HG02759 (cell line): ENCODE measurements around the gene PIGL.
A peak's percentile ranks its signal among the peaks of the same experiment; 100 is the strongest.

Experiments
- ATAC-seq: cut with Tn5 transposase; IDR thresholded peaks from one replicate; pipeline ENCODE4 v1.9.1; 2021; ENCODE audit warnings: mild to moderate bottlenecking, moderate library complexity; ENCODE audit not compliant: unreplicated experiment

The PIGL gene

DNA sequence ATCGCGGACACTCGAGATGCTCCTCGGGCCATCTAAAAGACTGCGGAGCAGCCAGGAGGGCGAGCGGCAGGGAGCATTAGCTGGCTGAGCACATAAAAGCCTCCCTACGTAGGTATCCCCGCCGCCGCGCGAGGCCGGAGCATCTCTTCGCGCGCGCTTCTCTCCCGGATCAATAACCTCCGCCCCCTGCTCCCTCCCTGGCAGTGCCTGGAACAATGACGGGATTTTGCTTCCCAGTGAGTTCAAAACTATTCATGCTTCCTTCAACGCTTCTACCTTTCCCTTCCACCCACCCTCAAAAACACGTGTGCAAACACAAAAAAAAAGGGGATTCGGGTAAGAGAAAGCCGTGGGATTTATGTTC, 135.3 kb downstream of the PIGL start:
- no peak for ATAC-seq

DNA sequence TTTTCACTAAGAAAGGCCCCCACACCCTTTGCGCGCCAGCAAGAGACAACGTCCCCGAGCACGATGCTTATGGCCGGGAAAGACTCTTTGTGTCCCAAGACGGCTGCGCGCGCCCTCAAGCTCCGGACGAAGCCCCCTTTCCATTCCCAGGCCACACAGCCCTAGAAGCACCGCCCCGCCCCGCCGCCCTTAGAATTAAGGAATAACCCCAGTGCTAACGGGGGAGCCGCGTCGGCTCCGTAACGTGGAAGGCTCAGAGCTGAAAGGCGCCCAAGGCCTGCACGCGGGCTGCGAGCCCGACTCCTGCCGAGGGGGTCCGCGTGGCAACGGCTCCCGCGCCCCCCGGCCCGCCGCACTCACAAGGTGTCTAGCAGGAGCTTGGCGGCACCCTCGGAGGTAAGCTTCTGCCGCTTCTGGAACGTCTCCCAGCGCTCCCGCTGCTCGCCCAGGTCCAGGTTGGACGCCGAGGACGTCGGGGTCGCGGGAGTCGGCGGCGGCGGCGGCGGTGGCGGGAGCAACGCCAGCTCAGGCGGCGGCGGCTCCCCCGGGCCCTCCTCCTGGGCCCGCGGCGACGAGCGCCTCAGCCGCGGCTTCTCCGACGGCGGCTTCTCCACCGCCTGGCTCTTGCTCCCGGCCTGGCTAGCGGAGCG, 135.8 kb downstream of the PIGL start:
- peak; percentile 53 for ATAC-seq

DNA sequence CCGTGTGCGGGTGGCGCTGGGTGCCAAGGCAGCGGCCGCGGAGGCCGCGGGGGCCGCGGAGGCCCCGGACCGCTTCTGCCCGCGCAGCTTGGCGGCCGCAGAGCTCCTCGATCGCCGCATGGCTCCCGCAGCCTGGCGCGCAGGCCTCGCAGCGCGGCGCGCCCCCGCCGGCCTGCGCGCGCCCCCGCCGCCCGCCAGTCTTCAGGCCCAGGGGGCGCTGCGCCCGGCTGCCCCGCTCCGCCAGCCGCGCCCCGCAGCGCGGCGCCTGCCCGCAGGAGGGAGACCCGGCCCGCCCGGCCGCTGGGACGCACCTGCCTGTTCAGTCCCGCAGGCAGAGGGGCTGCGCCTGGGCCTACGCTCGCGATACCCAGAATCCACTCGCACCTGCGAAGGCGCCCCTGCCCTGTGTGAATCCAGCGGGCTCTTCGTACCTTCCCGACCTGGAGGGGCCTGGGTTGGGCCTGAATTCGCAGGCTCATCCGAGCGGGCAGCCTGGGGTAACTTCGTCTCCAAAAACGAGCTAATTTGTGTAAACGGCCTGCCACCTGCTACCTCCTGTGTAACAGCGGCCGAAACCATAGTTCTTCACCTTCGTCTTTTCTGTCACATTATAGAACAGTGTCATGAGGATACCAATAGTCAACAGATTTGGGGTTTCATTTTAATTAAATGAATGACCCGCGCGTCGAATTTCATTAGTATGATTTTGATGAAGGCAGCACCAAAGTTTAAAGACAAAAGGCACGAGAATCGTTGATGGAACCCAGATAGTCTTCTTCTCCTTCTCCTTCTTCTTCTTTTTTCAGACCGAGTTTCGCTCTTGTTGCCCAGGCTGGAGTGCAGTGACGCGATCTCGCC, 136.5 kb downstream of the PIGL start, which contains the start of gene CENPV:
Gene CENPV (minus strand): TSS at position 153 of the 858 bp plus-strand sequence. CDS start 33 bp downstream, at position 120.
- peak; percentile 79 for ATAC-seq

DNA sequence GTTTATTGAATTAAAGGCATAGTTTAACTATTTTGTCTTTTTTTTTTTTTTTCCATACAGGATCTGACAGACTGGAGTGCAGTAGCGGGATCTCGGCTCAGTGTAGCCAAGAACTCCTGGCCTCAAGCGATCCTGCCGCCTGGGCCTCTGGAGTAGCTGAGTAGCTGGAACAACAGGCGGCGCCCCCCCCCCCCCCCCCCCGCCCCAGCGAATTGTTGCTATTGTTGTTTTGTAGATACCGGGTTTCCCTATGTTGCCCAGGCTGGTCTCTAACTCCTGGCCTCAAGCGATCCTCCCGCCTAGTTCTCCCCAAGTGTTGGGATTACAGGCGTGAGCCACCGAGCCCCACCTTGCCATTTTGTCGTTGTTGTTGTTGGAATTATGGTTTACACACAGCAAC, 137.6 kb downstream of the PIGL start:
- no peak for ATAC-seq

DNA sequence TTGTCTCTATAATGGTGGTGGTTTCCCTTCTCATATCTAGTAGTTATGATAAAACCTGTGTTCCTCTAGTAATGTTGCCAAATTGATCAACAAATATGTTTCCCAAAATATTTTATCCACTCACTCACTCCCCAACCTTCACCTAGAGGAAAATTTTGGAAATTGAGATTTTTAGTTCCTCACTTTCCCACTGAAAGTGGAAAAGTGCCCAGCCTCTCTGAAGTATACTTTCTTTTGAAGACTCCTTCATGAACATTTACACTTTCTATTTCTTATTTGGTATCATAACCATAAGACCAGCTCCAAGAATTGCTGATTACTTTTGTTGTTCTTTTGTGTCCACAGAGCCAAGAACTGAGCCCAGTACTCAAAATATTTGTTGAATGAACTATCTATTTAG, 141.4 kb downstream of the PIGL start:
- no peak for ATAC-seq

DNA sequence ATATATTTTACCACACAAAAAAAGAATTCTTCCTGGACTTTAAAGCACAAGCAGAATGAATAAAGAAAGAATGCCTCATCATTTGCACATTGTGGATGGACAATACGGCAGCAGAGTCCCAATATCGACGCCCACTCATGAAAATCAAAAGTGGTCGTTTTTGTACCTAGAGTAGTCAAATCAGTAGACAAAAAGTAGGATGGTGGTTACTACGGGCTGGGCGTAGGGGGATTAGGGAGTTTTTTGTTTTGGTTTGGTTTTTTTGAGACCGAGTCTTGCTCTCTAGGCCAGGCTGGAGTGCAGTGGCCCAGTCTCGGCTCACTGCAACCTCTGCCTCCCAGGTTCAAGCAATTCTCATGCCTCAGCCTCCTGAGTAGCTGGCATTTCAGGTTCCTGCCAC, 144.9 kb downstream of the PIGL start:
- no peak for ATAC-seq

DNA sequence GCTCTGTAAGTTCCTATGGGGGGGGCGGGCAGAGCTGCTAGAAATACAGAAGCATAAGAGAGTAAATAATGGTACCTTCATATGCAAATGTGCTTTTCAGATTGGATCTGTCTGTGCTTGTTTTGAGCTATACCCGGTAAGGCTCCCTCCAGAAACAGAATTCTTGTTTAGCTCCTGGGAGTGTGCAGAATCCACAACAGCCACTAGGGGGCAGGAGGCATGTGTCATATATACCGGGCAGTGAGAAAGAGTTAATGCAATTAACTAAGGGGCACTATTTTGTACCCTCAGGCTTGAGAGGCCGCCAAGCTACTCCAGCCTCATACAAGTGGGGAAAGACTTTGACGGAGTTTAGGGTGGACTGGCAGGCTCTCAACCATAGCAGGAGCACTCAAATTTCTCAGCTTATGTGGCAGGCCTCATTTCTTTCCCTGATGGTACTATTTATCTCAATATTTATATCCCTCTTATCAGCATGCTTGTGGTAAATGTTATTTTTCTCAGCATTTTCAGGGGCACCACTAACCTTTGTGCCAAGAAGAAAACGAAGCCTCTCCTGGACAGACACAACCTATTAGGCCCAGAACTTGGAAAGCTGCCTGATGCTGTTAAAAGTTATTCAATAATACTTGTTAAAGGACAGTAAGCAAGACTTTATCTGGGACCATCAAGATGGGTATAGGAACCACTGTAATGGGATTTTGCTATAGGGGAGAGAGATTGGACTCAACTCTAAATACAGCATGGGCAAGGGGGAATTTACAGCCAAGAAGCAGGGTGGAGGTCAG, 146.9 kb downstream of the PIGL start:
- peak; percentile 66 for ATAC-seq

DNA sequence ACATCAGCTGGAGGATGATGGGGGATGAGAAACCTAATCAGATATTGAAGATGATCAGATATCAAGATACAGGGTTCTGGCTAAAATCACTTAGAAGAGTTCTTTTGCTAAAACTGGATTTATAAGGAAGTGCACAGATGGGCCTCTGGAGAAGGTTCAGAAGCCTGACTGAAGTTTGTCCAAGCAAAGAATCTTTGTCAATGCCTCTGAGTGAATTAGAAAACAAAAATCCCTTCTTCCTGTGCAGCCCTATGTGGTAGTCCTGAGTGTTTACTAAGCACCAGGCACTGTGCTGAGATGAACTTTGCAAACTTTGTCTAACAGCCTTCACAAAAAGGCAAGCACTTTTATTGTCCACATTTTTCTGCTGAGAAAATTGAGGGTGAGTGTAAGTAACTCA, 147.6 kb downstream of the PIGL start:
- ATAC-seq, result no peak

DNA sequence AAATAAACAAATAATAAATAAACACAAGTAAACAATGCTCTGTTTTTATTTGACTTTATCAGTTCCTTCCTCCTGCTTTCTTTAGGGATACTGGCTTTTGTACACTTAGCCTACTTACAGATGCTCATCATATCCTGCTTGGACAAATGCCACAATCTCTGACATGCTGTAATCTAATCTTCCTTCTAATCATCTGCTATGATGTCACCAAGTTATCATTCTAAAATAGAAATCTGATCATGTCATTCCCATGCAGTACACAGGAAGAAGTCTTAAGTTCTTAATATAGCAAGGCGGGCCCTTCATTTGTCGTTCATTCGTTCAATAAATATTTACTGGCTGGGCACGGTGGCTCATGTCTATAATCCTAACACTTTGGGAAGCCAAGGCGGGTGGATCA, 154.7 kb downstream of the PIGL start:
- no peak for ATAC-seq

DNA sequence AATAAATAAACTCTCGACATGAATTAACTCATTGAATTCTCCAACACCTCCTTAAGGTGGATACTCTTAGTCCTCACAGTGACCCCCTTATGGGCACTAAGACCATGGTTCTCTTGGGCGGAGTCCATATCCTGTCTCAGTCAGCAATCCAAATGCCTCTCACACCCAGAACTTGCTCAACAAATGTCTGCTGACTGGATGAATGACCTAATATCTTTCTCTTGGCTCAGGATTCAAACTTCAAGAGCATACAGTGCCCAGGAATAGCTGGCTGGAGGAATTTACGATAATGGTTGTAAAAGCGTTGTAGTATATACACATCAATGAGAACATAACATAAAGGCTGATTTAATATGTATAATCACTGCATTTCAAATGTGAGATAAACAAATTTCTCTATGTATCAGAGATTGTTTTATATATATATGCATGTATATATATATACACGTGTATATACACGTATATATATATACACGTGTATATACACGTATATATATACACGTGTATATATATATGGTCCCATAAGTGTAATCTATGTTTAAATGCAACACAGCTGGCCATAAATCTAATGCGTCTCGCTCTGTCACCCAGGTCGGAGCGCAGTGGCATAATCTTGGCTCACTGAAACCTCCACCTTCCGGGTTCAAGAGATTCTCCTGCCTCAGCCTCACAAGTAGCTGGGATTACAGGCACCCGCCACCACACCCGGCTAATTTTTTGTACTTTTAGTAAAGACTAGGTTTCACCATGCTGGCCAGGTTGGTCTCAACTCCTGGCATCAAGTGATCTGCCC, 157.3 kb downstream of the PIGL start:
- no peak for ATAC-seq
